Stomach smooth muscle (tissue), 2 donors: ENCODE measurements around the gene C17orf67.

Source experiments
- H3K27ac ChIP-seq: one replicate; pipeline ENCODE4 v1.7.0; 2013; ENCODE audit warnings: mild to moderate bottlenecking, low read length, inconsistent platforms
- H3K27me3 ChIP-seq, 2 donors: one replicate each; pipeline ENCODE4 v1.7.0; 2013; ENCODE audit warnings: low read length in 2 of 2; ENCODE audit not compliant: insufficient read depth in 2 of 2, control insufficient read depth in 1 of 2
- H3K36me3 ChIP-seq, 2 donors: one replicate each; pipeline ENCODE4 v1.7.0; 2013; ENCODE audit warnings: low read length in 2 of 2; ENCODE audit not compliant: control insufficient read depth in 2 of 2, insufficient read depth in 2 of 2
- H3K4me1 ChIP-seq: one replicate; pipeline ENCODE4 v1.7.0; 2013; ENCODE audit warnings: low read length; ENCODE audit not compliant: control insufficient read depth, insufficient read depth
- H3K4me3 ChIP-seq, 2 donors: one replicate each; pipeline ENCODE4 v1.7.0; 2013; ENCODE audit warnings: low read length in 2 of 2
- H3K9ac ChIP-seq, 2 donors: one replicate each; pipeline ENCODE4 v1.7.0; 2013; ENCODE audit warnings: low read length in 2 of 2, mild to moderate bottlenecking in 1 of 2
- H3K9me3 ChIP-seq, 2 donors: one replicate each; pipeline ENCODE4 v1.7.0; 2013; ENCODE audit warnings: low read length in 2 of 2; ENCODE audit not compliant: control insufficient read depth in 2 of 2
- donor health status: healthy.
- donor health status: Pancreatic carcinoma.

Gene C17orf67

GRCh38 chr17:56819431-56820145 is 14.1 kb downstream of the C17orf67 start:
- H3K4me1 ChIP-seq = no peaks in the 10 kb centered on the region
- H3K27ac ChIP-seq = no peak overlapping the region
- no peaks in the 10 kb centered on the region for H3K9me3 ChIP-seq
- H3K4me3 ChIP-seq = no peak overlapping the region
- H3K27me3 ChIP-seq = no peaks in the 10 kb centered on the region
- H3K36me3 ChIP-seq = peaks cover 2 to 7% of the 10 kb centered on the region in 2 donors
- H3K9ac ChIP-seq = no peak overlapping the region

GRCh38 chr17:56819030-56819429 is 14.7 kb downstream of the C17orf67 start:
- Histone ChIP-seq H3K4me1 (no peaks in the 10 kb centered on the region), H3K4me3 (no peak overlapping the region), H3K27ac (no peak overlapping the region), H3K9ac (no peak overlapping the region), H3K36me3 (peaks cover 0 to 4% of the 10 kb centered on the region in 2 donors), H3K9me3 (no peaks in the 10 kb centered on the region), H3K27me3 (no peaks in the 10 kb centered on the region)

- no peak overlapping the region for H3K4me3 ChIP-seq
- no peaks in the 10 kb centered on the region for H3K4me1 ChIP-seq
- H3K27ac ChIP-seq = no peak overlapping the region
- H3K9ac ChIP-seq = no peak overlapping the region
- no peaks in the 10 kb centered on the region for H3K36me3 ChIP-seq
- H3K9me3 ChIP-seq = no peaks in the 10 kb centered on the region
- no peaks in the 10 kb centered on the region for H3K27me3 ChIP-seq
These were observed 16.7 kb downstream of the C17orf67 start for GRCh38 chr17:56817066-56817465.

GRCh38 chr17:56815711-56816110 is 18.0 kb downstream of the C17orf67 start:
- H3K27me3 ChIP-seq = no peaks in the 10 kb centered on the region
- no peaks in the 10 kb centered on the region for H3K4me1 ChIP-seq
- H3K9ac ChIP-seq = no peak overlapping the region
- no peak overlapping the region for H3K4me3 ChIP-seq
- no peaks in the 10 kb centered on the region for H3K36me3 ChIP-seq
- H3K27ac ChIP-seq = no peak overlapping the region
- H3K9me3 ChIP-seq = no peaks in the 10 kb centered on the region

- H3K27ac ChIP-seq = no peak overlapping the region
These were observed 20.8 kb downstream of the C17orf67 start for GRCh38 chr17:56812901-56813388.

GRCh38 chr17:56810891-56811775 is 22.6 kb downstream of the C17orf67 start:
- Histone ChIP-seq H3K36me3 (no peaks in the 10 kb centered on the region), H3K4me3 (no peak overlapping the region), H3K9ac (no peak overlapping the region), H3K27me3 (no peaks in the 10 kb centered on the region), H3K4me1 (peaks cover 7% of the 10 kb centered on the region), H3K27ac (no peak overlapping the region), H3K9me3 (no peaks in the 10 kb centered on the region)

More at GRCh38 chr17:56812901-56813388, 20.8 kb downstream of the C17orf67 start:
- H3K27me3 ChIP-seq = no peaks in the 10 kb centered on the region
- no peaks in the 10 kb centered on the region for H3K9me3 ChIP-seq
- no peak overlapping the region for H3K4me3 ChIP-seq
- H3K4me1 ChIP-seq = peaks cover 7% of the 10 kb centered on the region
- no peaks in the 10 kb centered on the region for H3K36me3 ChIP-seq
- H3K9ac ChIP-seq = no peak overlapping the region

GRCh38 chr17:56810343-56810742 is 23.4 kb downstream of the C17orf67 start:
- H3K27ac ChIP-seq = no peak overlapping the region
- H3K9me3 ChIP-seq = no peaks in the 10 kb centered on the region
- H3K4me3 ChIP-seq = no peak overlapping the region
- no peaks in the 10 kb centered on the region for H3K27me3 ChIP-seq
- no peaks in the 10 kb centered on the region for H3K36me3 ChIP-seq
- peaks cover 7% of the 10 kb centered on the region for H3K4me1 ChIP-seq
- no peak overlapping the region for H3K9ac ChIP-seq

GRCh38 chr17:56809820-56810179 is 23.9 kb downstream of the C17orf67 start:
- Histone ChIP-seq H3K4me3 (no peak overlapping the region), H3K4me1 (peaks cover 7% of the 10 kb centered on the region), H3K9ac (no peak overlapping the region), H3K27me3 (no peaks in the 10 kb centered on the region), H3K9me3 (no peaks in the 10 kb centered on the region), H3K36me3 (no peaks in the 10 kb centered on the region), H3K27ac (no peak overlapping the region)

GRCh38 chr17:56809106-56809819 is 24.5 kb downstream of the C17orf67 start:
- Histone ChIP-seq H3K4me1 (peaks cover 7% of the 10 kb centered on the region), H3K27me3 (no peaks in the 10 kb centered on the region), H3K36me3 (no peaks in the 10 kb centered on the region), H3K27ac (no peak overlapping the region), H3K9me3 (no peaks in the 10 kb centered on the region), H3K4me3 (no peak overlapping the region), H3K9ac (no peak overlapping the region)

- Histone ChIP-seq H3K27ac (no peak overlapping the region), H3K9me3 (no peaks in the 10 kb centered on the region), H3K9ac (no peak overlapping the region), H3K27me3 (no peaks in the 10 kb centered on the region), H3K36me3 (no peaks in the 10 kb centered on the region), H3K4me3 (no peak overlapping the region), H3K4me1 (peaks cover 7% of the 10 kb centered on the region)
These were observed 25.2 kb downstream of the C17orf67 start for GRCh38 chr17:56808503-56808902.
